GM12878 (cell line): Measurements from ENCODE around the gene PPP3CB. TPM values are rescaled to one million over a fixed set of nuclear protein-coding genes. Genes with fewer than 3 reads are reported as not detected.

Source experiments
- ATAC-seq: fragments of 200-7000 bp; cut with Tn5 transposase; 3 replicates; pipeline ENCODE4 v1.9.1; 2020; ENCODE audit warnings: mild to moderate bottlenecking, moderate library complexity
- BruUV-seq: library from RNA; stranded (reverse); fragments of 400-500 nt; replicated peaks from 2 replicates; lab custom pipeline; 2021; lab: Mats Ljungman, UMichigan
- CTCF ChIA-PET: fragments of 300-600 bp; sonication (Branson Sonifier 250); formaldehyde crosslinking; extraction: SDS; loops from one replicate; lab custom pipeline; 2021; ENCODE audit warnings: inconsistent platforms; lab: Yijun Ruan, JAX
- POLR2A ChIA-PET: fragments of 350-600 bp; formaldehyde crosslinking; extraction: SDS; loops from one replicate; lab custom pipeline; 2021; ENCODE audit warnings: inconsistent platforms; lab: Charles Lee
- RAD21 ChIA-PET: fragments of 300-600 bp; sonication (Branson Sonifier 250); formaldehyde crosslinking; loops from one replicate; lab custom pipeline; 2023; ENCODE audit warnings: antibody characterized with exemption; ENCODE audit not compliant: unreplicated experiment; lab: Charles Lee
- SMC1A ChIA-PET: fragments of 300-600 bp; sonication (Branson Sonifier 250); formaldehyde crosslinking; loops from one replicate; lab custom pipeline; 2023; ENCODE audit not compliant: unreplicated experiment, uncharacterized antibody; lab: Charles Lee
- DNase-seq: peaks from one replicate; pipeline ENCODE4 v3.0.0-alpha.2; 2011; ENCODE audit warnings: low read depth, low spot score
- FAIRE-seq: peaks from 3 replicates; lab custom pipeline; 2011; peaks lifted over from hg19 to GRCh38; lab: Jason Lieb, UNC
- H2AFZ ChIP-seq: 2 replicates; pipeline ENCODE4 v1.6.0; 2011; ENCODE audit warnings: low read depth, low read length, control low read depth; ENCODE audit not compliant: control insufficient read depth
- H3K27ac ChIP-seq: 2 replicates; pipeline ENCODE4 v1.5.1; 2011; ENCODE audit warnings: control low read depth; ENCODE audit not compliant: control insufficient read depth, insufficient read depth
- H3K27me3 ChIP-seq, 2 experiments: replicated peaks in 1 of 2; 2 replicates each; pipeline versions ENCODE4 v1.6.0 to v1.6.1; 2011; ENCODE audit warnings: low read length in 1 of 2; ENCODE audit not compliant: control insufficient read depth in 2 of 2, insufficient read depth in 2 of 2
- H3K36me3 ChIP-seq, 2 experiments: 2 replicates each; pipeline ENCODE4 v1.5.1; 2011; ENCODE audit warnings: low read length in 1 of 2; ENCODE audit not compliant: control insufficient read depth in 2 of 2, insufficient read depth in 2 of 2
- H3K4me1 ChIP-seq: 2 replicates; pipeline ENCODE4 v1.6.1; 2011; ENCODE audit warnings: mild to moderate bottlenecking, low read length, moderate library complexity, mixed read lengths; ENCODE audit not compliant: control insufficient read depth, insufficient read depth
- H3K4me2 ChIP-seq: 2 replicates; pipeline ENCODE4 v1.6.0; 2011; ENCODE audit warnings: control low read depth; ENCODE audit not compliant: control insufficient read depth, insufficient read depth
- H3K4me3 ChIP-seq: fragments of 200-600 bp; sonication (generic); 2 replicates; pipeline ENCODE4 v1.5.1; 2016
- H3K79me2 ChIP-seq: 2 replicates; pipeline ENCODE4 v1.6.0; 2011; ENCODE audit warnings: low read length; ENCODE audit not compliant: control insufficient read depth, insufficient read depth
- H3K9ac ChIP-seq: 2 replicates; pipeline ENCODE4 v1.8.0; 2011; ENCODE audit warnings: low read length, control low read depth, mixed read lengths; ENCODE audit not compliant: control insufficient read depth, insufficient read depth
- H3K9me3 ChIP-seq: replicated peaks from 3 replicates; pipeline ENCODE4 v1.5.1; 2011; ENCODE audit warnings: mild to moderate bottlenecking, low read length; ENCODE audit not compliant: control insufficient read depth, insufficient read depth
- H4K20me1 ChIP-seq: 2 replicates; pipeline ENCODE4 v1.6.0; 2011; ENCODE audit not compliant: control insufficient read depth, insufficient read depth
- EZH2 ChIP-seq: IDR thresholded peaks from 2 replicates; pipeline ENCODE4 v1.6.1; 2012; ENCODE audit warnings: low read depth, mild to moderate bottlenecking, control low read depth, inconsistent platforms, low read length, borderline replicate concordance; ENCODE audit not compliant: control insufficient read depth
- IKZF2 ChIP-seq, 2 experiments: fragments of 450-650 bp; IDR thresholded peaks; 2 replicates each; pipeline ENCODE4 v1.6.1; 2017; ENCODE audit warnings: mild to moderate bottlenecking in 2 of 2, moderate library complexity in 2 of 2
- NFIC ChIP-seq: IDR thresholded peaks from 2 replicates; pipeline ENCODE4 v1.6.1; 2012; ENCODE audit warnings: low read depth, mild to moderate bottlenecking, inconsistent platforms, low read length, moderate library complexity
- SMC3 ChIP-seq: IDR thresholded peaks from 2 replicates; pipeline ENCODE4 v1.6.1; 2011; ENCODE audit warnings: low read length, improper control_type of control experiment, borderline replicate concordance
- ZNF217 ChIP-seq: fragments of 450-650 bp; IDR thresholded peaks from 2 replicates; pipeline ENCODE4 v1.6.1; 2017; ENCODE audit warnings: antibody characterized with exemption, mild to moderate bottlenecking
- WGBS: methylation state at CpG from one replicate; pipeline ENCODE4 v1.1.6; 2016; ENCODE audit warnings: low lambda C conversion rate; ENCODE audit not compliant: insufficient replicate concordance, insufficient coverage; ENCODE audit errors: missing lambda C conversion rate; 5-methylcytosine and 5-hydroxymethylcytosine counted together
- in situ Hi-C: fragments of 300-500 bp; cut with MboI; formaldehyde crosslinking; loops from 9 replicates; pipeline ENCODE4 v1.14.3; 2018; ENCODE audit warnings: mixed read lengths
- intact Hi-C: fragments of 100-400 bp; cut with micrococcal nuclease; formaldehyde crosslinking; loops from one replicate; pipeline ENCODE4 v1.14.2; 2022; ENCODE audit not compliant: unreplicated experiment
- polyA plus RNA-seq, 11 experiments: library from polyadenylated mRNA; depleted of rRNA in 4 of 11; unstranded in 6 of 11; stranded (reverse) in 5 of 11; fragments of >200 nt; fragmentation: Nextera tagmentation in 4 of 11; fragmentation: Illumina TruSeq in 1 of 11; extraction: Ambion mirVana in 4 of 11; extraction: Trizol in 1 of 11; gene quantifications; 1 replicate in 1 of 11; 2 replicates in 10 of 11; pipeline versions ENCODE4 v1.2.1 to v1.2.3, GENCODE V29; 2011 to 2016; ENCODE audit warnings: inconsistent platforms in 2 of 11, missing spikeins in 2 of 11, low read depth in 1 of 11
- total RNA-seq, 4 experiments: library from RNA; depleted of rRNA in 3 of 4; stranded (reverse); fragments of >200 nt in 3 of 4; fragmentation: Illumina TruSeq in 1 of 4; extraction: Trizol in 1 of 4; gene quantifications; 2 replicates each; pipeline versions ENCODE4 v1.2.1 to v1.2.3, GENCODE V29; 2013 to 2021
- TF ChIP-seq, protein P1 (sequence below): fragments of 450-650 bp; IDR thresholded peaks from 2 replicates; pipeline ENCODE4 v1.6.1; 2016; ENCODE audit warnings: mild to moderate bottlenecking, moderate library complexity, borderline replicate concordance
- TF ChIP-seq, protein P2 (sequence below): fragments of 450-650 bp; IDR thresholded peaks from 2 replicates; pipeline ENCODE4 v1.6.1; 2017; ENCODE audit warnings: mild to moderate bottlenecking, moderate library complexity
- TF ChIP-seq, protein P3 (sequence below): fragments of 450-650 bp; IDR thresholded peaks from 2 replicates; pipeline ENCODE4 v1.6.1; 2017; ENCODE audit warnings: borderline replicate concordance

The PPP3CB gene
- total and polyA plus RNA-seq, 10 of the 15 experiments (the other 5 are each of a cell fraction or from before 2014, with no cell fraction given), result 11.4 to 46.4 (median 19.3) TPM

- DNase-seq (no peak), FAIRE-seq (no peak), ATAC-seq (no peak)
- no TSS peak for BruUV-seq
- 100% methylated on average over 1 of the region's 1 CpG for WGBS
- Histone ChIP-seq H3K9ac (no peak overlapping the region), H3K4me1 (no peaks in the 10 kb centered on the region), H4K20me1 (no peaks in the 10 kb centered on the region), H3K4me3 (no peak overlapping the region), H3K27me3 (no peaks in the 10 kb centered on the region), H3K9me3 (no peaks in the 10 kb centered on the region), H3K27ac (no peak overlapping the region), H3K36me3 (peaks cover 0 to 15% of the 10 kb centered on the region in 2 experiments; a peak in 2 of 4 replicates), H2AFZ (no peak overlapping the region), H3K4me2 (no peak overlapping the region), H3K79me2 (no peaks in the 10 kb centered on the region)
- TF ChIP-seq NFIC, result no peak
- no peak for TF ChIP-seq EZH2
- TF ChIP-seq SMC3, result no peak
- TF ChIP-seq IKZF2 (IDR thresholded peaks at IDR 0.05), result no peak
- TF ChIP-seq, protein P1, sequence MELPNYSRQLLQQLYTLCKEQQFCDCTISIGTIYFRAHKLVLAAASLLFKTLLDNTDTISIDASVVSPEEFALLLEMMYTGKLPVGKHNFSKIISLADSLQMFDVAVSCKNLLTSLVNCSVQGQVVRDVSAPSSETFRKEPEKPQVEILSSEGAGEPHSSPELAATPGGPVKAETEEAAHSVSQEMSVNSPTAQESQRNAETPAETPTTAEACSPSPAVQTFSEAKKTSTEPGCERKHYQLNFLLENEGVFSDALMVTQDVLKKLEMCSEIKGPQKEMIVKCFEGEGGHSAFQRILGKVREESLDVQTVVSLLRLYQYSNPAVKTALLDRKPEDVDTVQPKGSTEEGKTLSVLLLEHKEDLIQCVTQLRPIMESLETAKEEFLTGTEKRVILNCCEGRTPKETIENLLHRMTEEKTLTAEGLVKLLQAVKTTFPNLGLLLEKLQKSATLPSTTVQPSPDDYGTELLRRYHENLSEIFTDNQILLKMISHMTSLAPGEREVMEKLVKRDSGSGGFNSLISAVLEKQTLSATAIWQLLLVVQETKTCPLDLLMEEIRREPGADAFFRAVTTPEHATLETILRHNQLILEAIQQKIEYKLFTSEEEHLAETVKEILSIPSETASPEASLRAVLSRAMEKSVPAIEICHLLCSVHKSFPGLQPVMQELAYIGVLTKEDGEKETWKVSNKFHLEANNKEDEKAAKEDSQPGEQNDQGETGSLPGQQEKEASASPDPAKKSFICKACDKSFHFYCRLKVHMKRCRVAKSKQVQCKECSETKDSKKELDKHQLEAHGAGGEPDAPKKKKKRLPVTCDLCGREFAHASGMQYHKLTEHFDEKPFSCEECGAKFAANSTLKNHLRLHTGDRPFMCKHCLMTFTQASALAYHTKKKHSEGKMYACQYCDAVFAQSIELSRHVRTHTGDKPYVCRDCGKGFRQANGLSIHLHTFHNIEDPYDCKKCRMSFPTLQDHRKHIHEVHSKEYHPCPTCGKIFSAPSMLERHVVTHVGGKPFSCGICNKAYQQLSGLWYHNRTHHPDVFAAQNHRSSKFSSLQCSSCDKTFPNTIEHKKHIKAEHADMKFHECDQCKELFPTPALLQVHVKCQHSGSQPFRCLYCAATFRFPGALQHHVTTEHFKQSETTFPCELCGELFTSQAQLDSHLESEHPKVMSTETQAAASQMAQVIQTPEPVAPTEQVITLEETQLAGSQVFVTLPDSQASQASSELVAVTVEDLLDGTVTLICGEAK, result no peak
- TF ChIP-seq, protein P2, sequence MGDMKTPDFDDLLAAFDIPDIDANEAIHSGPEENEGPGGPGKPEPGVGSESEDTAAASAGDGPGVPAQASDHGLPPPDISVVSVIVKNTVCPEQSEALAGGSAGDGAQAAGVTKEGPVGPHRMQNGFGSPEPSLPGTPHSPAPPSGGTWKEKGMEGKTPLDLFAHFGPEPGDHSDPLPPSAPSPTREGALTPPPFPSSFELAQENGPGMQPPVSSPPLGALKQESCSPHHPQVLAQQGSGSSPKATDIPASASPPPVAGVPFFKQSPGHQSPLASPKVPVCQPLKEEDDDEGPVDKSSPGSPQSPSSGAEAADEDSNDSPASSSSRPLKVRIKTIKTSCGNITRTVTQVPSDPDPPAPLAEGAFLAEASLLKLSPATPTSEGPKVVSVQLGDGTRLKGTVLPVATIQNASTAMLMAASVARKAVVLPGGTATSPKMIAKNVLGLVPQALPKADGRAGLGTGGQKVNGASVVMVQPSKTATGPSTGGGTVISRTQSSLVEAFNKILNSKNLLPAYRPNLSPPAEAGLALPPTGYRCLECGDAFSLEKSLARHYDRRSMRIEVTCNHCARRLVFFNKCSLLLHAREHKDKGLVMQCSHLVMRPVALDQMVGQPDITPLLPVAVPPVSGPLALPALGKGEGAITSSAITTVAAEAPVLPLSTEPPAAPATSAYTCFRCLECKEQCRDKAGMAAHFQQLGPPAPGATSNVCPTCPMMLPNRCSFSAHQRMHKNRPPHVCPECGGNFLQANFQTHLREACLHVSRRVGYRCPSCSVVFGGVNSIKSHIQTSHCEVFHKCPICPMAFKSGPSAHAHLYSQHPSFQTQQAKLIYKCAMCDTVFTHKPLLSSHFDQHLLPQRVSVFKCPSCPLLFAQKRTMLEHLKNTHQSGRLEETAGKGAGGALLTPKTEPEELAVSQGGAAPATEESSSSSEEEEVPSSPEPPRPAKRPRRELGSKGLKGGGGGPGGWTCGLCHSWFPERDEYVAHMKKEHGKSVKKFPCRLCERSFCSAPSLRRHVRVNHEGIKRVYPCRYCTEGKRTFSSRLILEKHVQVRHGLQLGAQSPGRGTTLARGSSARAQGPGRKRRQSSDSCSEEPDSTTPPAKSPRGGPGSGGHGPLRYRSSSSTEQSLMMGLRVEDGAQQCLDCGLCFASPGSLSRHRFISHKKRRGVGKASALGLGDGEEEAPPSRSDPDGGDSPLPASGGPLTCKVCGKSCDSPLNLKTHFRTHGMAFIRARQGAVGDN, result no peak
- TF ChIP-seq, protein P3, sequence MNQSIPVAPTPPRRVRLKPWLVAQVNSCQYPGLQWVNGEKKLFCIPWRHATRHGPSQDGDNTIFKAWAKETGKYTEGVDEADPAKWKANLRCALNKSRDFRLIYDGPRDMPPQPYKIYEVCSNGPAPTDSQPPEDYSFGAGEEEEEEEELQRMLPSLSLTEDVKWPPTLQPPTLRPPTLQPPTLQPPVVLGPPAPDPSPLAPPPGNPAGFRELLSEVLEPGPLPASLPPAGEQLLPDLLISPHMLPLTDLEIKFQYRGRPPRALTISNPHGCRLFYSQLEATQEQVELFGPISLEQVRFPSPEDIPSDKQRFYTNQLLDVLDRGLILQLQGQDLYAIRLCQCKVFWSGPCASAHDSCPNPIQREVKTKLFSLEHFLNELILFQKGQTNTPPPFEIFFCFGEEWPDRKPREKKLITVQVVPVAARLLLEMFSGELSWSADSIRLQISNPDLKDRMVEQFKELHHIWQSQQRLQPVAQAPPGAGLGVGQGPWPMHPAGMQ, result no peak
- TF ChIP-seq ZNF217, result no peak
- RAD21 ChIA-PET, result no interaction called here
- CTCF ChIA-PET, result no interaction called here
- in situ Hi-C loops (no loop called here), intact Hi-C loops (no loop called here)
- SMC1A ChIA-PET, result no interaction called here
- POLR2A ChIA-PET, result no interaction called here
Measured at GRCh38 chr10:73439055-73439454, 56.8 kb downstream of the PPP3CB start.
